DMS114 treated with DMSO at 0.1 percent for 48 hours (cell line): ENCODE results near the gene ELOVL6.
"Not testable (repeated sequence)": the region's sequence is repeated elsewhere in the genome, so short reads cannot be mapped to it uniquely, and the experiment has no call there.

ENCODE experiments used
- DNase-seq: peaks from one replicate; lab custom pipeline; 2025; ENCODE audit not compliant: unreplicated experiment; lab: John Stamatoyannopoulos, UW

ELOVL6 gene

GRCh38 chr4:110078148-110078547 is 120.3 kb downstream of the ELOVL6 start:
- not testable (repeated sequence) for DNase-seq

GRCh38 chr4:110076828-110077227 is 121.6 kb downstream of the ELOVL6 start:
- not testable (repeated sequence) for DNase-seq

- DNase-seq, result no peak
Observed at GRCh38 chr4:110075891-110076290, 122.5 kb downstream of the ELOVL6 start.

GRCh38 chr4:110075083-110075738 is 123.2 kb downstream of the ELOVL6 start:
- no peak for DNase-seq

DNA sequence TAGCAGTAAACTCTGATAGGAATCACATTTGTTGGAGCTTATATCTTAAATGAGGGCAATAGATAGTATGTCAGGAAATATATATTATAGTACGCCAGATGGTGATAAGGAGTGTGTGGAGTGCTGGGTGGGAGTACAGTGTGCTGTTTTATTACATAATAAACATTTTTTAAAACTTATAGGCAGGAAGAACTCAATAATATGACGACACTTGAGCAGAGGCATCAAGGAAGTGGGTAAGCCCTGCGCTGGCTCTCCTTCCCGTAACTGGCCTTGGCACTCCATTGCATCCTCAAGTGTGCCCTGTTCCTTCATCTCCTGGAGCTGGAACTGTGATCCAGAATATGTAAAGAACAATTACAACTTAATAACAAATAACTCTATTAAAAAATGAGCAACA is 123.8 kb downstream of the ELOVL6 start:
- DNase-seq, result no peak

- DNase-seq, result no peak
Observed at GRCh38 chr4:110073053-110073845, 125.2 kb downstream of the ELOVL6 start.

- DNase-seq, result no peak
Observed at GRCh38 chr4:110071466-110071865, 126.9 kb downstream of the ELOVL6 start.

GRCh38 chr4:110068248-110068647 is 130.2 kb downstream of the ELOVL6 start:
- DNase-seq, result no peak

- no peak for DNase-seq
Observed at GRCh38 chr4:110064934-110065333, 133.5 kb downstream of the ELOVL6 start.

- no peak for DNase-seq
Observed at GRCh38 chr4:110064295-110064694, 134.1 kb downstream of the ELOVL6 start.

DNA sequence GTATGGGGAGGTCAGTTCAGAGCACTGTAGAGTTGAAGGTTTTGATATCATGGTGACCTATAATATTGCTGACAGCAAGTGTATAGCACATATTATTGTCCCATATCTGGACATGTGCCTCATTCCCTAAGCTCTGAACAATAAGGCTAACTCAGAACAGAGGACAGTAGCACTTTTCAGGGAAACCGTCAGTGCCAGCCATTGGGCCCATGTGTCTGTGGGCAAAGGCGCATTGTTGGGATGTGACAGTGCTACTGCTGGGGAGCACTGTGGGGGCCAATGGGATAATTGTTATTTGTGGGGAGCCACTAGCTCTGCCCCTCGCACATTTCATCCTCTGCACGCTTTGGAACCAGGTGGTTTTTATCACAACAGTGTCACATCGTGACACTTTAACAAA is 136.2 kb downstream of the ELOVL6 start:
- DNase-seq, result no peak

DNA sequence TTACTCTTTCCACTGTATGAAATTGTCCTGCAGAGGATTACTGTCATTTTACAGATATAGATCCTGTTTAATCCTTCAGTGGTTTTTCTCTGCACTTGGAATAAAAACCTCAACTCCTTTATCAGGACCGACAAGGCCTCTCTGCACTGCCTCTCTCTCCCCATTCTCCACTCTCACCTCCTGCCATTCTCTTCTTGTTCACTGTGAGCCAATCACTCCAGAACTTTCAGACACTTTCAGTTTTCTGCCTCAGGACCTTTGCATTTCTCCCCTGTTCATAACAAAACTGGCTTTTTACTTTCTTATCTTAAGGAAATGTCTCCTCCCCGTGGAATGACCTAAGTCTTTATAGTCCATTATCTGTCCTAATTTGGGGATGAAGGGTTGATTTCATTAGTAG is 137.3 kb downstream of the ELOVL6 start:
- no peak for DNase-seq

DNA sequence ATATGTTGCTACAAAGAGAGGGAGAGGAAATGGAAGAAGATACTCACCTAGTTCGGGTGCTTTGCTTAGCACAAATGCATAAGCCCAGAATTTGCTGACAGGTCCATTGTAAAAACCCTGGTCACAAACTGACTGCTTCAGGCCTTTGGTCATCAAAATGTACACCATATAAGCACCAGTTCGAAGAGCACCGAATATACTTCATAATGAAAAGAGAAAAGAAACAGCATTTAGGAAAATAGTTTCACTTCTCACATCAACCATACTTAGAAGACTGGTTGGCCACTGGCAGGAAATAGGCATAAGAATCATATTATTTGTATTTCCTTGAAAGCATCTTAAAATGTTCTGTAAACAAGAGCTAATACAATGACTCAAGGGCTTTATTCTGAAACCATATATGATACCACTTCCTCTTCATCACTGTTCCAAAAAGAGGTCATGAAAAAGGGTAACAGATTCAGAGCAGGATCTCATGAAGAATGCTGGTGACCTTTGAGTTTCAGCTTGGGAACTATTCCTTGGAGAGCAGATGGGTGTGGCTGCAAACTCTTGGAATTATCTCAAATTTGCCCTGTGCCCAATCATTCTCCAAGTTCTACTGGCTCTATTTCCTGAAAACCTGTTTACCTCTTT is 138.7 kb downstream of the ELOVL6 start:
- no peak for DNase-seq

- DNase-seq, result no peak
Observed at GRCh38 chr4:110058677-110059076, 139.7 kb downstream of the ELOVL6 start.

GRCh38 chr4:110055158-110055768 is 143.2 kb downstream of the ELOVL6 start:
- no peak for DNase-seq

GRCh38 chr4:110049951-110050925 is 148.2 kb downstream of the ELOVL6 start:
- DNase-seq, result no peak

DNA sequence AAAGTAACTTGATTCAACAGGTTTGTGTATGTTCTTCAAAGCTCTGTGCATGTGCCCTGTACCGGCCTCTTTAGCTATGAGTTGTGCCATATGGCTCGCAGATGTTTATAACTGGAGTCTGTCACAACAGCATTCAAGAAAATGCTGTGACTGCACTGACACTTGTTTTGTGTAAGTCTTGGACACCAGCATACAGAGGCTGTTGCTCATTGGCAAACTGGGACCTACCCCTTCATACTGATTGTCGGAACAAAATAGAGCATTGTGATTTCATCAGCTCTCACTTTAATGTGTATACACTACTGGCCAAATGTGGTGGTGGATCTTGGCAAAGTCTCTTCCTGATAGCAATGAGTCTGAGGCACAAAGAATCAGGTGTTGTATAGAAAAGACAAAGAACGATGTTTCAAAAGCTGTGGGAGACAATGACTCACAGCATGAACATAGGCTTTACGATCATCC is 151.8 kb downstream of the ELOVL6 start:
- no peak for DNase-seq

- DNase-seq, result no peak
Observed at GRCh38 chr4:110042545-110043517, 155.6 kb downstream of the ELOVL6 start.

- no peak for DNase-seq
Observed at GRCh38 chr4:110041735-110042134, 156.7 kb downstream of the ELOVL6 start.
